Panc1 (cell line): Measurements from ENCODE around the gene PPIA. TPM values are rescaled to one million over a fixed set of nuclear protein-coding genes. Genes with fewer than 3 reads are reported as not detected.

Source experiments
- ATAC-seq: fragments of 200-7000 bp; cut with Tn5 transposase; 2 replicates; pipeline ENCODE4 v1.9.1; 2020; ENCODE audit warnings: mild to moderate bottlenecking, moderate library complexity
- Bru-seq: library from RNA; stranded (reverse); fragments of 400-500 nt; gene quantifications from one replicate; lab custom pipeline; 2021; lab: Mats Ljungman, UMichigan
- BruChase-seq, 2 experiments: library from RNA; stranded (reverse); fragments of 400-500 nt; gene quantifications; one replicate each; lab custom pipeline; 2021; lab: Mats Ljungman, UMichigan
- BruUV-seq: library from RNA; stranded (reverse); fragments of 400-500 nt; replicated peaks from 2 replicates; lab custom pipeline; 2021; lab: Mats Ljungman, UMichigan
- CTCF ChIA-PET: fragments of 300-600 bp; sonication (Branson Sonifier 250); formaldehyde crosslinking; loops from one replicate; lab custom pipeline; 2022; ENCODE audit warnings: antibody characterized with exemption; lab: Charles Lee
- POLR2A ChIA-PET: fragments of 300-600 bp; sonication (Branson Sonifier 250); formaldehyde crosslinking; loops from one replicate; lab custom pipeline; 2022; ENCODE audit warnings: antibody characterized with exemption; lab: Charles Lee
- DNase-seq: peaks from one replicate; pipeline ENCODE4 v3.0.0-alpha.2; 2010; ENCODE audit warnings: low read depth, low spot score
- H3K27ac ChIP-seq: 2 replicates; pipeline ENCODE4 v1.5.1; 2011; ENCODE audit warnings: mild to moderate bottlenecking, low read length, inconsistent platforms
- H3K27me3 ChIP-seq: fragments of 200-500 bp; sonication (Bioruptor generic); 2 replicates; pipeline ENCODE4 v1.6.0; 2014; ENCODE audit warnings: low read length, inconsistent platforms; ENCODE audit not compliant: control insufficient read depth, insufficient read depth
- H3K36me3 ChIP-seq: fragments of 200-500 bp; sonication (Bioruptor generic); 2 replicates; pipeline ENCODE4 v1.5.1; 2014; ENCODE audit warnings: inconsistent platforms, mild to moderate bottlenecking, low read length, moderate library complexity; ENCODE audit not compliant: control insufficient read depth, insufficient read depth
- H3K4me1 ChIP-seq: 2 replicates; pipeline ENCODE4 v1.5.1; 2011; ENCODE audit warnings: inconsistent platforms, mild to moderate bottlenecking, low read length, moderate library complexity; ENCODE audit not compliant: control insufficient read depth, insufficient read depth
- H3K4me3 ChIP-seq, 2 experiments: 2 replicates each; pipeline ENCODE4 v1.5.1; 2011 to 2012; ENCODE audit warnings: low read depth in 2 of 2, low read length in 2 of 2, mild to moderate bottlenecking in 2 of 2, inconsistent platforms in 1 of 2, moderate library complexity in 1 of 2
- H3K9me3 ChIP-seq: fragments of 200-500 bp; sonication (Bioruptor generic); 2 replicates; pipeline ENCODE4 v1.5.1; 2014; ENCODE audit warnings: low read depth, mild to moderate bottlenecking, inconsistent platforms, low read length, moderate library complexity; ENCODE audit not compliant: control insufficient read depth, insufficient read depth
- CTCF ChIP-seq: fragments of 450-650 bp; IDR thresholded peaks from 2 replicates; pipeline ENCODE4 v1.5.1; 2017; ENCODE audit warnings: mild to moderate bottlenecking
- POLR2AphosphoS5 ChIP-seq: IDR thresholded peaks from 2 replicates; pipeline ENCODE4 v1.6.1; 2012; ENCODE audit warnings: mild to moderate bottlenecking, low read depth, low read length, moderate library complexity
- REST ChIP-seq, 2 experiments: IDR thresholded peaks; 2 replicates each; pipeline ENCODE4 v1.6.1; 2011 to 2012; ENCODE audit warnings: low read depth in 2 of 2, control low read depth in 1 of 2, low read length in 1 of 2, mild to moderate bottlenecking in 1 of 2, moderate library complexity in 1 of 2; ENCODE audit not compliant: insufficient read depth in 1 of 2
- SIN3A ChIP-seq: IDR thresholded peaks from 2 replicates; pipeline ENCODE4 v1.6.1; 2012; ENCODE audit warnings: low read depth, mild to moderate bottlenecking, low read length, moderate library complexity, borderline replicate concordance; ENCODE audit not compliant: insufficient read depth
- TCF7L2 ChIP-seq: IDR thresholded peaks from 2 replicates; pipeline ENCODE4 v1.6.1; 2011; ENCODE audit warnings: mild to moderate bottlenecking, low read depth, low read length, inconsistent platforms
- in situ Hi-C: cut with HindIII; loops from 2 replicates; pipeline ENCODE4 v1.10.0; 2016; ENCODE audit warnings: low sequenced_read_pairs, low pct_unique_long_range_greater_than_20kb
- intact Hi-C: fragments of 100-400 bp; cut with micrococcal nuclease; formaldehyde crosslinking; loops from one replicate; pipeline ENCODE4 v1.10.0; 2022; ENCODE audit not compliant: unreplicated experiment
- long read RNA-seq: library from polyadenylated mRNA; unstranded; transcript quantifications from one replicate; pipeline ENCODE4 v2.0.0, GENCODE V29; 2021; ENCODE audit not compliant: unreplicated experiment
- polyA plus RNA-seq: library from polyadenylated mRNA; unstranded; fragments of >200 nt; gene quantifications from one replicate; pipeline ENCODE4 v1.2.1, GENCODE V29; 2012; ENCODE audit warnings: missing spikeins; ENCODE audit not compliant: insufficient read length
- total RNA-seq: library from RNA; stranded (reverse); gene quantifications from one replicate; pipeline ENCODE4 v1.2.1, GENCODE V29; 2021; ENCODE audit not compliant: unreplicated experiment

PPIA gene
- total RNA-seq (3,706 TPM), Bru-seq, nascent RNA (percentile 100 among the genes with signal in this experiment), BruChase-seq, experiment 1, labeled RNA remaining after a 2-hour chase (percentile 100 among the genes with signal in this experiment), BruChase-seq, experiment 2, labeled RNA remaining after a 6-hour chase (percentile 100 among the genes with signal in this experiment)
- 2,487 TPM for polyA plus RNA-seq
- long read RNA-seq, transcript PPIA-201 (6 exons, 818 nt), result minor isoform, 24 of 2,386 reads
- long read RNA-seq, transcript PPIA-208 (6 exons, 907 nt), result minor isoform, 36 of 2,386 reads
- long read RNA-seq, transcript PPIA-204 (5 exons, 2,238 nt), result major isoform, 2,145 of 2,386 reads
- long read RNA-seq, partial matches to known transcripts, result 68 of 2,386 reads
- long read RNA-seq, other reads (novel, unspliced or antisense), result 107 of 2,386 reads

- ATAC-seq (peak; percentile 92), DNase-seq (peak; percentile 89)
- H3K36me3 ChIP-seq, result peaks cover 26% of the 10 kb centered on the region
- peak; percentile 98 for TF ChIP-seq POLR2AphosphoS5
- 0 out of 4 replicates have a peak, but pooled peaks of 1 of the 2 experiments have one; percentile 24 for TF ChIP-seq REST (IDR thresholded peaks at IDR 0.05; ENCODE audit: insufficient read depth in 1 of 2, low read depth in 2 of 2, low read length in 1 of 2)
- no peak for TF ChIP-seq TCF7L2
- TF ChIP-seq SIN3A, result peak; percentile 75; the same call in 1 of the 2 replicates
- H3K4me1 ChIP-seq, result peaks cover 25% of the 10 kb centered on the region
- BruUV-seq, result no TSS peak
- in situ Hi-C loops, result no loop called here
- H3K9me3 ChIP-seq, result no peaks in the 10 kb centered on the region
- ChIA-PET POLR2A (interaction anchor here (0.5 to 0.9 kb wide), 5 partner anchors 9 to 306 kb away, joined by 6 to 21 read pairs (median 7); no protein-coding TSS in a partner anchor), CTCF (no interaction called here)
- peak within 1 kb of the TSS; percentile 82 to 97 for H3K4me3 ChIP-seq
- H3K27ac ChIP-seq, result peak within 1 kb of the TSS; percentile 97
- intact Hi-C loops, result loop anchor here (5.0 kb wide), 1 partner anchor 209 kb away; no protein-coding TSS in a partner anchor
- H3K27me3 ChIP-seq, result no peaks in the 10 kb centered on the region
Measured at GRCh38 chr7:44796504-44797328, at the start of gene PPIA. TSS of gene PPIA (plus strand) at chr7:44796681. CDS start at chr7:44796725, 44 bp downstream.

- H3K9me3 ChIP-seq, result no peaks in the 10 kb centered on the region
- H3K27ac ChIP-seq, result peak within 1 kb of the TSS; percentile 99
- H3K27me3 ChIP-seq, result no peaks in the 10 kb centered on the region
- TF ChIP-seq CTCF (no peak), SIN3A (no peak), TCF7L2 (peak; percentile 75), REST (IDR thresholded peaks at IDR 0.05; ENCODE audit: insufficient read depth in 1 of 2, low read depth in 2 of 2, low read length in 1 of 2) (no peak), POLR2AphosphoS5 (peak; percentile 77; the same call in 1 of the 2 replicates)
- H3K4me1 ChIP-seq, result peaks cover 36% of the 10 kb centered on the region
- in situ Hi-C loops (no loop called here), intact Hi-C loops (no loop called here)
- CTCF ChIA-PET, result interaction anchor here (0.7 to 0.8 kb wide), 2 partner anchors 50 to 180 kb away, joined by 3 to 5 read pairs; no protein-coding TSS in a partner anchor
- no TSS peak for BruUV-seq
- no peaks in the 10 kb centered on the region for H3K36me3 ChIP-seq
- DNase-seq (no peak), ATAC-seq (peak; percentile 92)
- POLR2A ChIA-PET, result interaction anchor here (0.5 to 0.7 kb wide), 4 partner anchors 46 to 178 kb away, joined by 3 to 5 read pairs (median 3); no protein-coding TSS in a partner anchor
- H3K4me3 ChIP-seq, result peak within 1 kb of the TSS; percentile 64 to 80
Measured at GRCh38 chr7:44748045-44748947, 48.2 kb upstream of the PPIA start, which contains the start of gene ZMIZ2. TSS of gene ZMIZ2 (plus strand) at chr7:44748847. CDS start at chr7:44756250, 7,403 bp downstream.
